ENCODE results near the gene ZBTB3.

DNA sequence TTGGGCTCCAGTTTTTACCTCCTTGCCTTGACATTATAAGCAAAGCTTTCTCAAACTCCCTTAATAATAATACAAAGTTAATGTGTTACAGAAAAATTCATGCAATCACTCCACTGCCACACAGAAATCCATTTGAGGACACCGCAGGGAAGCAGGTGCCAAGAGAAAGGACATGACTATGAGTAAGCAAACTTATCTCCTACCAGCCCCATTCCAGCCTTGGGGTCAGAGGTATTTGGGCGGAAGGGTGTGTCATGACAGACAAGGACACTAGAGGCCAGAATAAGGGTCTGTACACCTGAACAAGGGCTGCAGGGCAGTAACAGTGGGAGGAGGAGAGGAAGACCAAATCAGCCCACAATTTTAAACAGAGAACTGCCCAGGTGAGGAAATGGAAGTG is 40.6 kb downstream of the ZBTB3 start:
- TF ChIP-seq, protein P1, sequence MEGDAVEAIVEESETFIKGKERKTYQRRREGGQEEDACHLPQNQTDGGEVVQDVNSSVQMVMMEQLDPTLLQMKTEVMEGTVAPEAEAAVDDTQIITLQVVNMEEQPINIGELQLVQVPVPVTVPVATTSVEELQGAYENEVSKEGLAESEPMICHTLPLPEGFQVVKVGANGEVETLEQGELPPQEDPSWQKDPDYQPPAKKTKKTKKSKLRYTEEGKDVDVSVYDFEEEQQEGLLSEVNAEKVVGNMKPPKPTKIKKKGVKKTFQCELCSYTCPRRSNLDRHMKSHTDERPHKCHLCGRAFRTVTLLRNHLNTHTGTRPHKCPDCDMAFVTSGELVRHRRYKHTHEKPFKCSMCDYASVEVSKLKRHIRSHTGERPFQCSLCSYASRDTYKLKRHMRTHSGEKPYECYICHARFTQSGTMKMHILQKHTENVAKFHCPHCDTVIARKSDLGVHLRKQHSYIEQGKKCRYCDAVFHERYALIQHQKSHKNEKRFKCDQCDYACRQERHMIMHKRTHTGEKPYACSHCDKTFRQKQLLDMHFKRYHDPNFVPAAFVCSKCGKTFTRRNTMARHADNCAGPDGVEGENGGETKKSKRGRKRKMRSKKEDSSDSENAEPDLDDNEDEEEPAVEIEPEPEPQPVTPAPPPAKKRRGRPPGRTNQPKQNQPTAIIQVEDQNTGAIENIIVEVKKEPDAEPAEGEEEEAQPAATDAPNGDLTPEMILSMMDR (IDR thresholded peaks at IDR 0.05; ENCODE audit: insufficient read depth, low read depth, low read length), result no peak
- no peak for TF ChIP-seq EZH2 (IDR thresholded peaks at IDR 0.05; ENCODE audit: insufficient read depth, low read length)
